ENCODE measurements around the gene RBBP4.
A peak's percentile ranks its signal among the peaks of the same experiment; 100 is the strongest.
"Not testable (repeated sequence)": the region's sequence is repeated elsewhere in the genome, so short reads cannot be mapped to it uniquely, and the experiment has no call there.

The RBBP4 gene

GRCh38 chr1:32642292-32642827 lies 8.6 kb upstream of the RBBP4 start:
- DNase-seq: not testable (repeated sequence)

DNA sequence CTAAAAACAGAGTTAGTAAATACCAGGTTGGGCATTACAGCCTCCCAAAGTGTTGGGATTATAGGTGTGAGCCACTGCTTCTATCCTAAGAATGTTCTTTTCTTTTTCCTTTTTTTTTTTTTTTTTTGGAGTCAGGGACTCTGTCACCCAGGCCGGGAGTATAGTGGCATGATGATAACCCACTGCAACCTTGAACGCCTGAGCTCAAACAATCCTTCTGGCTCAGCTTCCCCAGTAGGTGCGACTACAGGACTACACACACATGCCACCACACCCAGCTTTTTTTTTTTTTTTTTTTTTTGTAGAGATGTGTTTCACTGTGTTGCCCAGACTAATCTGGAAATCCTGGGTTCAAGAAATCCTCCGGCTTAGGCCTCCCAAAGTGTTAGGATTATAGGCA lies 6.6 kb upstream of the RBBP4 start:
- DNase-seq: no peak

DNA sequence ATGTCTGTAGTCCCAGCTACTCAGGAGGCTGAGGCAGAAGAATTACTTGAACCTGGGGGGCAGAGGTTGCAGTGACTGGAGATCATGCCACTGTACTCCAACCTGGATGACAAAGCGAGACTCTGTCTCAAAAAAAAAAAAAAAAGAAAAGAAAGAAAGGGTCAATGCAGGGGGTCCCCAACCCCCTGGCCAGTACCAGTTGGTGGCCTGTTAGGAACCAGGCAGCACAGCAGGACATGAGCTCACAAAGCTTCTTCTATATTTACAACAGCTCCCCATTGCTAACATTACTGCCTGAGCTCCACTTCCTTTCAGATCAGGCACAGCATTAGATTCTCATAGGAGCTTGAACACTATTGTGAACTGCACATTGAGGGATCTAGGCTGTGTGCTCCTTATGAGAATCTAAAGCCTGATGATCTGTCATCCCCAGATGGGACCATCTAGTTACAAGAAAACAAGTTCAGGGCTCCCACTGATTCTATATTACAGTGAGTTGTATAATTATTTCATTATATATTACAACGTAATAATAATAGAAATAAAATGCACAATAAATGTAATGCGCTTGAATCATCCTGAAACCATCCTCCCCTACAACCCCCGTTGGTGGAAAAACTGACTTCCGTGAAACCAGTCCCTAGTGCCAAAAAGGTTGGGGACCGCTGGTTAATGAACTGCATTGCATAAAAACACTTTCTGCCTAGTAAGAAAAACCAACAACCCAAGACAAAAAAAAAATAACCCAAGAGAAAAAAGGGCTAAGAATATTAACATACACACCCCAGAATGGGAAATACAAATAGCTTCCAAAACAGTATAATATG lies 3.5 kb upstream of the RBBP4 start:
- DNase-seq: no peak

DNA sequence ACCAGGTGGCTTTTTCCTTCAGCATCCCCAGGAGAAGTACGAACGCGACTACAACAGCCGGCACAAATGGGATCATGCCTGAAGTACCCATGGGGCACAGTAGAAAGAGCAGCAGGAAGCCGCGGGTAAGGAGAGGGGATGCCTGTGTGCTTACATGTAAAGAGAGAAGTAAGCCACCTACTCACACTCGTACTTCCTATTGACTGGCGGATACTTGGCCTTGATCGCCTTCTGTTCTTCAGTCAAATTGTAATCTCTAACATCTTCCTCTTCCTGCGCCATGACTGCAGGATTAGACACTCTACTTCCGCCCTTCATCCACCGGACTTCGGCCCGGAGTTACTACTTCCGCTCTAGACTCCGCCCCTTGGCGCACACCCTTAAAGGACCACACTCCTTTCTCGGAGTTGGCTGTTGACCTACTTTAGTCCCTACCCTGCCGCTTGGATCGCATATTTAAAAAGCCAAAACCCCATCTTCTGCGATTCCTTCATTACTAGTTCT lies 708 bp upstream of the RBBP4 start, which contains the start of gene ZBTB8OS:
Gene ZBTB8OS, minus strand, starts transcription at position 303 of the 504 bp plus-strand sequence. Its CDS starts 21 bp downstream, at position 282.
- DNase-seq: peak; percentile 97

DNA sequence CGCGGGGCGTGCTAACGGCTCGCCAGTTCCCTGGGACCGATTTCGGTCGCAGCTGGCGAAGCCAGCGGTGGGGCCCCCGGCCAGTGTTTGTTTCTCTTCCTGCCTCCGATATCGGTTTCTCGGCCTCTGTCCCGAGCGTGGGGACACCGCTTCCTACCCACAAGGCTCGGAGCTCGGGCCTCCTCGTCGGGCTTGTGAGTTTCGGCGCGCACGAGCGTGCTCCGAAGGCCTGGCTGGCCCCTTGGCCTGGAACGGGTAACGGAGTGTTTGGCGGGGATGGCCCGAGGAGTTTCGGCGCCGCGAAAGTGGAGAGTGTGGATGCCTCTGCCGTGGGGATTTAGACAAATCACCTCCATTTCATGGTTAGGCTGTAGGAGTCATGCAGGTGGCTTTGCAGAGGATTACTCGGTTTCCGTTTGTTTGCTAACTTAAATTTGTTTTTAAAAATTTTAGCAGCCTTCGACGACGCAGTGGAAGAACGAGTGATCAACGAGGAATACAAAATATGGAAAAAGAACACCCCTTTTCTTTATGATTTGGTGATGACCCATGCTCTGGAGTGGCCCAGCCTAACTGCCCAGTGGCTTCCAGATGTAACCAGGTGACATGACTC lies 559 bp downstream of the RBBP4 start:
- no peak for DNase-seq

DNA sequence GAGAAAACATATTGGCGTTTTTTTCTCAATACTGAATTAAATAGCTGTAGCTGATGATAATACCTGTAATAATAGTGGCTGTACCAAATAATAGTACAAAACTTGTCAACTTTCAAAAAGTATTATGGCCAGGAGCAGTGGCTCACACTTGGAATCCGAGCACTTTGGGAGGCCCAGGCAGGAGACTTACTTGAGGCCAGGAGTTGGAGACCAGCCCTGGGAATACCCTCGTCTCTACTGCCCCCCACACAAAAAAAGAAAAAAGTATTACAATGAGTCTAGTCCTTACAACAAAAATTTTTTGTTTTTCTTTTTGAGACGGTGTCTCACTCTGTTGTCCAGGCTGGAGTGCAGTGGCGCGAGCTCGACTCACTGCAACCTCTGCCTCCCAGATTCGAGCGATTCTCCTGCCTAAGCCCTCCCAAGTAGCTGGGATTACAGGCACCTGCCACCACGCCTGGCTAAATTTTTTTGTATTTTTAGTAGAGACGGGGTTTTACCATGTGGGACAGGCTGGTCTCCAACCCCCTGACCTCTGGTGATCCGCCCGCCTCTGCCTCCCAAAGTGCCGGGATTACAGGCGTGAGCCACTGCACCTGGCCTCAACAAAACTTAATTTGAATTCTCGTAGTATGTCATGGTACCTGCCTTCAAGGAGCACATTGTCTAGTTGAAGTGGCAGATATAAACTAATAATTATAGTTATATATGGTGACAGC lies 1.4 kb downstream of the RBBP4 start:
- DNase-seq: no peak

- DNase-seq: no peak
Observed at GRCh38 chr1:32659581-32659980, 8.6 kb downstream of the RBBP4 start.

DNA sequence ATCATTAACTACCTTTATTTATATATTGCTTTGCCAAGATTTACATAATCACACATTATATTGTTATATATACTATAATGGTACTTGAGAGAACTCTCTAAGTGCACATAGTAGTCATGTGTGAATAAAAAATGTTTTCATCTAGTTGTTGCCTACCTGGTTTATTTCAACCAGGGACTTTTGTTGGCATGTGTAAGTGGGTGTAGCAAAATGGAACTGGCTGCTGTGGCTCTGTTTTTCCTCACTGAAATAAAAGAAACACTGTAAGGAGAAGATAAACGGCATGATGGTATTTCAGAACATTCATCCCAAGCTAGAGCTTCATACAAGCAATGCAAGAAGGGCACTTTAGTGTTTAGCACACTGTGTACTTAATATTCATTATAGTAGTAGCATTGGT lies 14.9 kb downstream of the RBBP4 start:
- no peak for DNase-seq

GRCh38 chr1:32666901-32667566 lies 16.0 kb downstream of the RBBP4 start:
- DNase-seq: no peak

DNA sequence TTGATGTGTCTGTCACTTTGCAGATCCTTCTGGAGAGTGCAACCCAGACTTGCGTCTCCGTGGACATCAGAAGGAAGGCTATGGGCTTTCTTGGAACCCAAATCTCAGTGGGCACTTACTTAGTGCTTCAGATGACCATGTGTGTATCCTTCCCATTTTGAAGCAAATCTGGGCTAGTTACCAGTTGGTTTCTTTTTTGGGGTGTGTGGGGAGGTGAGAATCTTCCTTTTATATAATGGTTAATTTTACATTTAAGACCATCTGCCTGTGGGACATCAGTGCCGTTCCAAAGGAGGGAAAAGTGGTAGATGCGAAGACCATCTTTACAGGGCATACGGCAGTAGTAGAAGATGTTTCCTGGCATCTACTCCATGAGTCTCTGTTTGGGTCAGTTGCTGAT lies 17.7 kb downstream of the RBBP4 start:
- not testable (repeated sequence) for DNase-seq

- no peak for DNase-seq
Observed at GRCh38 chr1:32676945-32677344, 25.9 kb downstream of the RBBP4 start.

GRCh38 chr1:32679993-32680392 lies 29.0 kb downstream of the RBBP4 start:
- DNase-seq: not testable (repeated sequence)

DNA sequence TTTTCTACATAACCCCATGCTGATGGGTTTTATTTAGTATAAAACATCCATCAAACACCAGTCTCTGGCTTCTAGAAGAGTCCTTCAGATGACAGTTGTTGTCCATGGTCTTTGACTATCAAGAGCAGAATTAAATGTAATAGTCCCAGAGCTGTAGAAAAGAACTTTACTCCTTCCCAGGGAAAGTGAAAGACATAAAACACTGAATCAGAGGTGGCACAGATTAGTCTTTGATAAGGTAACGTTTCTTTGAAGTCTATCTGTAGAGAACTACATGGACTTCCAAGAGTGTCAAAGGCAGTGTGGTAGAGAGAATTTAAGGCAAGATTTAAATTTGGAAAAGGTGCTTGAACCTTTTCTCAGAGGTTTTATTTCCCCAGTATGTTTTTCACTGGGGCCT lies 29.6 kb downstream of the RBBP4 start:
- DNase-seq: no peak

- DNase-seq: no peak
Observed at GRCh38 chr1:32681509-32681908, 30.5 kb downstream of the RBBP4 start.

DNA sequence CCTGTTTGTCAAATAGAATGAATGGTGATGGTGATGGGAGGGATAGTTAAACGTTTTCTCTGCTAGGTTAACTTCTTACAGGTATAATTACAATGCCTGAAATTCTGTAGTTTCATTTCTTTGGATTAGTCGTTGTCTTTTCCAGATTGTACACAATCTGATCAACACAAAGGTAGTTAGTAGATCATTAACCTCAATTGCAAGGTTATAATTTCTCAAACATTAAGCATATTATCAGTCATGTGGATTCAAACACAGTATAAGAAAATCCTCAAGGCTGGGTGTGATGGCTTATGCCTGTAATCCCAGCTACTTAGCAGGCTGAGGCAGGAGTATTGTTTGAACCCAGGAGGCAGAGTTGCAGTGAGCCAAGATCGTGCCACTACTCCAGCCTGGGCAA lies 31.0 kb downstream of the RBBP4 start:
- DNase-seq: no peak

DNA sequence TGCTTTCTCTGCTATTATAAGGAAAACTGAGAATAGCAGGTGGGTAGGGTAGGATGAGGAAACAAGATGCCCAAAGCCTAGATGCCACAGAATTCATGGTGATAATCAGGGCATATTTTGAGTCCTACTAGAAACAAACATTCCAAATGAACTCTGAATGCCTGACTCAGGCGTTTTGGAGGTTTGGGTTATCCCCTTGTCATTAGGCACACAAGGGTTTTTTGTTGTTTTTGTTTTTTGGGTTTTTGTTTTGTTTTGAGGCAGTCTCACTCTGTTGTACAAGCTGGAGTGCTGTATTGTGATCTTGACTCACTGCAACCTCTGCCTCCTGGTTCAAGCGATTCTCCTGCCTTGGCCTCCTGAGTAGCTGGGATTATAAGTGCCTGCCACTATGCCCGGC lies 32.4 kb downstream of the RBBP4 start:
- no peak for DNase-seq

GRCh38 chr1:32684167-32684811 lies 33.3 kb downstream of the RBBP4 start:
- no peak for DNase-seq

DNA sequence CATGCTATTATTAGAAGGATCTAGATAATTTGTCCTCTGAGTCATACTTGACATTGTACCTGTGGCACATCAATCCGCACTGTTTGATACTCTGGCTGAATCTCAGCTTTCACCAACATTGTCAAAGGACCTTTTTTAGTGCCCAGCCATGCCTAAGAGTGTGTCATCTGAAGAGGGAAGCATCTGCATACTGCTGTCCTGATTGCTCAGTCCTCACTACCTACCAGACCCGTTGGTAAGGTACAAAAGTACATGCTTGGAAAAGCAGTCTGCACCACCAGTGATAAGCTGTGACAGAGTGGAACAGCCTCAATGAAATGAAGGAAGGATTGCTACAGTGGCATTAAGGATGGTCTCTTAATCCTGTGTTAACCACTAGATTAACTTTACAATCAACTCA lies 34.5 kb downstream of the RBBP4 start:
- no peak for DNase-seq

GRCh38 chr1:32686387-32686786 lies 35.4 kb downstream of the RBBP4 start:
- no peak for DNase-seq

- DNase-seq: no peak
Observed at GRCh38 chr1:32693455-32694174, 42.6 kb downstream of the RBBP4 start.

DNA sequence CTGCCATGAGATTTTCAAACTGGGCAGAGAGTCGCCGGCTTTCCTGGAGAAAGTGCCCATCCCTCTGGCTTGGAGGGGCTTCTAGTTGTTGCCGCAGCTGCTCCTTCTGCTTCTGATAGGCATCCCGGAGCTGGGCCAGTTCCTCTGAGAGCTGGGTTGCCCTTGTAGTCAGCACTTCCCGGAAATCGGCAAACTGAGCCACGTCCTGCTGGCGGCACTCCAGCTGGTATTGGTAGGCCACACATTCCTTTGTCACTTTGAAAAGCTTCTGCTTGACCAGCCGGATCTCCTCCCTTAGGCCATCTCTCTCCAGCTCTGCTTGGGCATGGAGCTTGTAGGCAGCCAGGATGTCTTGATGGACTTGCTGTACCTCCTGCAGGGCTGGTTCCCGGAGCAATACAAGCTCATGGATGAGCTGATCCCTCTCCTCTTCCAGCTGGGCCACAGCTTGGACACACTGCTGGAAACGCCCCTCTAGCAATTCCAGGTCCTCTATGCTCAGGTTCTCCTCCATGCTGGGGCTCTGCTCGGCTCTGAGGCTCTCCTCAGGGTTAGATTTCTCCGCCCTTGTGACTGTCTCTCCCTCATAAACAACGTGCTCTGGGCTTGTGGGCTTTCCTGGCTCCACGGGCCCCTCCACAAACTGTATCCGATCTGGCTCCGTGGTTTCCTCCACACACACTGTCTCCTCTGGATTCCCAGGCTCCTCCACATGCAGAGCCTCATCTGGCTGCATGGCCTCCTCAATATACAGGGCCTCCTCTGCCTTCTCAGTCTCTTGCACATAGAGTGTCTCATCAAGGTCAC lies 44.3 kb downstream of the RBBP4 start:
- peak; percentile 88 for DNase-seq
